MV-4-11 (cell line): ENCODE results near the gene AHSG.
A peak's percentile ranks its signal among the peaks of the same experiment; 100 is the strongest.
"Not testable (repeated sequence)": the region's sequence is repeated elsewhere in the genome, so short reads cannot be mapped to it uniquely, and the experiment has no call there.

Source experiments
- DNase-seq: peaks from one replicate; lab custom pipeline; 2025; lab: John Stamatoyannopoulos, UW

The AHSG gene

GRCh38 chr3:186612721-186613636, at the start of gene AHSG:
TSS of gene AHSG (plus strand) at chr3:186613060. CDS start at chr3:186613142, 82 bp downstream.
- no peak for DNase-seq

GRCh38 chr3:186564586-186564985, 48.3 kb upstream of the AHSG start:
- no peak for DNase-seq

- peak; percentile 35 for DNase-seq
Observed at GRCh38 chr3:186566772-186567071, 46.1 kb upstream of the AHSG start.

GRCh38 chr3:186567072-186567921, 45.6 kb upstream of the AHSG start, which contains the start of gene TBCCD1:
TSS of gene TBCCD1 (minus strand) at chr3:186567339. CDS start at chr3:186564329, 3,010 bp downstream.
- peak; percentile 72 for DNase-seq

- DNase-seq, result not testable (repeated sequence)
Observed at GRCh38 chr3:186569361-186569760, 43.5 kb upstream of the AHSG start.

GRCh38 chr3:186569779-186570095, 43.1 kb upstream of the AHSG start:
- DNase-seq, result no peak

- DNase-seq, result peak; percentile 100
Observed at GRCh38 chr3:186570096-186570940, 42.5 kb upstream of the AHSG start, which contains the start of gene DNAJB11. TSS of gene DNAJB11 (plus strand) at chr3:186570720. CDS start at chr3:186570898, 178 bp downstream.

GRCh38 chr3:186570941-186571643, 41.8 kb upstream of the AHSG start:
- DNase-seq, result no peak

GRCh38 chr3:186571644-186572013, 41.2 kb upstream of the AHSG start:
- peak; percentile 33 for DNase-seq

GRCh38 chr3:186577521-186577920, 35.3 kb upstream of the AHSG start:
- no peak for DNase-seq

GRCh38 chr3:186580785-186581184, 32.1 kb upstream of the AHSG start:
- no peak for DNase-seq

GRCh38 chr3:186582541-186582940, 30.3 kb upstream of the AHSG start:
- DNase-seq, result no peak

- no peak for DNase-seq
Observed at GRCh38 chr3:186583831-186584230, 29.0 kb upstream of the AHSG start.

GRCh38 chr3:186586245-186586644, 26.6 kb upstream of the AHSG start:
- not testable (repeated sequence) for DNase-seq

GRCh38 chr3:186587183-186587582, 25.7 kb upstream of the AHSG start:
- DNase-seq, result no peak

GRCh38 chr3:186588632-186589031, 24.2 kb upstream of the AHSG start:
- no peak for DNase-seq

- DNase-seq, result peak; percentile 39
Observed at GRCh38 chr3:186589121-186589520, 23.7 kb upstream of the AHSG start.

- DNase-seq, result no peak
Observed at GRCh38 chr3:186589856-186590579, 22.8 kb upstream of the AHSG start.

GRCh38 chr3:186590580-186591295, 22.1 kb upstream of the AHSG start:
- peak; percentile 10 for DNase-seq

GRCh38 chr3:186592682-186593081, 20.2 kb upstream of the AHSG start:
- DNase-seq, result no peak
